Right atrium auricular region (tissue), 2 donors: ENCODE results near the gene PRRC2B. TPM values are rescaled to one million over a fixed set of nuclear protein-coding genes. Genes with fewer than 3 reads are reported as not detected.

Experiments
- DNase-seq: peaks from one replicate; pipeline ENCODE4 v3.0.0-alpha.2; 2019; ENCODE audit warnings: low spot score
- H3K27ac ChIP-seq, 2 donors: fragments of 200-600 bp; sonication (generic); 1 replicate in 1 of 2; 2 replicates in 1 of 2; pipeline ENCODE4 v1.5.1; 2016 to 2019
- H3K27me3 ChIP-seq, 2 donors: fragments of 200-600 bp; sonication (generic); one replicate each; pipeline versions ENCODE4 v1.5.1 to v1.6.0; 2017 to 2019
- H3K36me3 ChIP-seq: fragments of 200-600 bp; sonication (generic); one replicate; pipeline ENCODE4 v1.5.1; 2016
- H3K4me1 ChIP-seq, 2 donors: fragments of 200-600 bp; sonication (generic); one replicate each; pipeline versions ENCODE4 v1.5.1 to v1.6.0; 2017 to 2019
- H3K4me3 ChIP-seq, 2 donors: fragments of 200-600 bp; sonication (generic); 1 replicate in 1 of 2; 2 replicates in 1 of 2; pipeline ENCODE4 v1.5.1; 2017 to 2019; ENCODE audit warnings: mild to moderate bottlenecking in 1 of 2, moderate library complexity in 1 of 2
- H3K9me3 ChIP-seq, 2 donors: fragments of 200-600 bp; sonication (generic); one replicate each; pipeline ENCODE4 v1.5.1; 2019
- total RNA-seq, 2 donors: library from RNA; depleted of rRNA; stranded (reverse); fragments of >200 nt; gene quantifications; one replicate each; pipeline ENCODE4 v1.1.0, GENCODE V29; 2016
- TF ChIP-seq, protein P1 (sequence below), 2 donors: fragments of 200-600 bp; sonication (generic); IDR thresholded peaks; one replicate each; pipeline ENCODE4 v1.5.1; 2019; ENCODE audit warnings: antibody characterized with exemption in 2 of 2

Gene PRRC2B
- total RNA-seq, 2 donors from 2014 or later = 76.7 to 120 TPM

DNA sequence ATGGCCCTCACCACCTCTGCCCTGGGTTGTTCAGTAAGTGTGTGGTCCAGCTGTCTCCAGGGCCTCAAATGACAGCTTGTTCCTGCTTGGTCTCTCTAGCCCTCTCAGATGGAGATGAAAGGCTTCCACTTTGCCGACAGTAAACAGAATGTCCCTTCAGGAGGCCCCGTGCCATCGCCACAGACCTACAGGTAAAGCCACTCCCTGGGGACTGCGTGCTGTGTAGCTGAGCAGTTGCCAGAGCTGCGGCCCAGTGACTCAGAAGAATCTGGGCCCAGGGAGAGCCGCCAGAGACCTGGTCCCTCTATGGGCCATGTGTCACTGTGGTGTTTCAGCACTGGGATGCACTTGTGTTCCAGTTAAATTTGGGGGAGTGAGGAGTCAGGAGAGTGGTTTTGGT lies 98.2 kb downstream of the PRRC2B start:
- no peak overlapping the region for H3K27ac ChIP-seq
- H3K4me3 ChIP-seq = no peak overlapping the region
- TF ChIP-seq, protein P1, sequence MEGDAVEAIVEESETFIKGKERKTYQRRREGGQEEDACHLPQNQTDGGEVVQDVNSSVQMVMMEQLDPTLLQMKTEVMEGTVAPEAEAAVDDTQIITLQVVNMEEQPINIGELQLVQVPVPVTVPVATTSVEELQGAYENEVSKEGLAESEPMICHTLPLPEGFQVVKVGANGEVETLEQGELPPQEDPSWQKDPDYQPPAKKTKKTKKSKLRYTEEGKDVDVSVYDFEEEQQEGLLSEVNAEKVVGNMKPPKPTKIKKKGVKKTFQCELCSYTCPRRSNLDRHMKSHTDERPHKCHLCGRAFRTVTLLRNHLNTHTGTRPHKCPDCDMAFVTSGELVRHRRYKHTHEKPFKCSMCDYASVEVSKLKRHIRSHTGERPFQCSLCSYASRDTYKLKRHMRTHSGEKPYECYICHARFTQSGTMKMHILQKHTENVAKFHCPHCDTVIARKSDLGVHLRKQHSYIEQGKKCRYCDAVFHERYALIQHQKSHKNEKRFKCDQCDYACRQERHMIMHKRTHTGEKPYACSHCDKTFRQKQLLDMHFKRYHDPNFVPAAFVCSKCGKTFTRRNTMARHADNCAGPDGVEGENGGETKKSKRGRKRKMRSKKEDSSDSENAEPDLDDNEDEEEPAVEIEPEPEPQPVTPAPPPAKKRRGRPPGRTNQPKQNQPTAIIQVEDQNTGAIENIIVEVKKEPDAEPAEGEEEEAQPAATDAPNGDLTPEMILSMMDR (IDR thresholded peaks at IDR 0.05) = no peak
- H3K36me3 ChIP-seq = peaks cover 100% of the 10 kb centered on the region
- DNase-seq = no peak
- H3K9me3 ChIP-seq = no peaks in the 10 kb centered on the region
- H3K27me3 ChIP-seq = no peaks in the 10 kb centered on the region
- no peaks in the 10 kb centered on the region for H3K4me1 ChIP-seq

DNA sequence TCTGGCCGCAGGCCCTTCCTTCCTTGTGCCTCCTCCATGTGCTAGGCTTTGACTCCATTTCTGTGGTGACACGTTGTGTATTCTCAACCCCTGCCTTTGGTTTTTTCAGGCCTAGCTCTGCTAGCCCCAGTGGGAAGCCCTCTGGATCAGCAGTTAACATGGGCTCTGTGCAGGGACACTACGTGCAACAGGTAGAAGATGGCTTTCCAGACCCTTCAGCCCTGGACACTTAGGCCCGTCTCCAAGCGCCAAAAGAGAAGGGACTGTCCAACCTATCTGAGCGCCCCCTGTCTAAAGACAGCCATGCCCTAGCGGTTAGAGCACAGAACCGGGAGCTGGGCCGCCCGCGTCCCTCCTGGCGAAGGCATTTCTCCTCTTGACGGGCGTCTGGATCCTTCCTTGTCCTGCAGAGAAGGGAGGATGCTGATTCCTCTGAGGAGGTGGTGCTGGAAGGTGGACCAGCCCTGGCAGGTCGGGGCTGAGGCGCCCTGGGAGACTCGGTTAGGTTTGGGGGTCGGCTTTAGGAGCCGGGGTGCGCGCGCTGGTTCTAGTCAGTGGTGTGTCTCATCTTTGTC lies 100.5 kb downstream of the PRRC2B start:
- H3K27me3 ChIP-seq = no peaks in the 10 kb centered on the region
- no peak overlapping the region for H3K27ac ChIP-seq
- DNase-seq = no peak
- no peaks in the 10 kb centered on the region for H3K4me1 ChIP-seq
- TF ChIP-seq, protein P1 (IDR thresholded peaks at IDR 0.05) = no peak
- H3K9me3 ChIP-seq = no peaks in the 10 kb centered on the region
- peaks cover 94% of the 10 kb centered on the region for H3K36me3 ChIP-seq
- no peak overlapping the region for H3K4me3 ChIP-seq

DNA sequence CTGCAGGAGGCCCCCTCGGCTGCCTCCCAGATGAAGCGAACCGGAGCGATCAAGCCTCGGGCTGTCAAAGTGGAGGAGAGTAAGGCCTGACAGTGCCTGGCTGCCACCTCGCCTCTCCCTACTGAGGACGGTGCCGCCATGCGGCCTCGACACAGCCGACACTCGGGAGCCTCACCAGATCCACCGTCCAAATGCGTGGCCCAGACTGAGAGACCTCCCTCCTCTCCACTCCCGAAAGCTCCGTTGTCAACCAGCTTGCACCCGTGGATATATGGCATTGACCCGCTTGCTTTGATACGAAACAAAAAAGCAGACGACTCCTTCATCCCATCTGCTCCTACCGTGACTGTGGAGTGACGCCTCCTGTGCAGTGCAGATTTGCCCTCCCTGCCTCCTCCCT lies 101.9 kb downstream of the PRRC2B start:
- Histone ChIP-seq H3K4me1 (no peaks in the 10 kb centered on the region), H3K9me3 (no peaks in the 10 kb centered on the region), H3K27ac (no peak overlapping the region), H3K4me3 (no peak overlapping the region), H3K36me3 (peaks cover 86% of the 10 kb centered on the region), H3K27me3 (no peaks in the 10 kb centered on the region)
- no peak for DNase-seq
- TF ChIP-seq, protein P1 (IDR thresholded peaks at IDR 0.05) = no peak

DNA sequence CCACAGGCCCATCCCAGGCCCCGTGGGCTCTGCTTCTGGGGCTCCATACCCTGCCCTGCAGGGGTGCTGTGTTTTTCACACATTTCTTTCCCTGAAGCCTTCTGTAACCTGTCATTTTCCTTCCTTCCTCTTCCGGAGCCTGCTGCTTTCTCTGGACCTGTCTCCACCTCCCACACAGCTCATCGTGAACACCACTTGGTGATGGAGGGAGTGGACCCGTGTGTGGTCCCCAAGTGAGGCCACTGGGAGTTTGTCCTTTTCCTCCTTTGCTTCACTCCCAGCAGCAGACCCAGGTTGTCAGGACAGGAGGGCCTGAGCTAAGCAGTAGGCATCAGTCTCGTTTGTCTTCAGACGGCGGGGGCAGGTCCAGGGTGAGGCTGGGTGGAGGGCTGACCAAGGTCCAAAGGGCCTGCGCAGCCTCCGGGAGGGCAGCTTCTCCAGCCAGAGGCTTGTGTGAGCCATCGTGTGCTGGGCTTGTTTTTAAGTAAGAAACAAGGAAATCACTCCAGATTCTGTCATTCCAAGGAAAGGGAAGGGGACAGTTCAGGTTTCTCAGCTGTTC lies 103.0 kb downstream of the PRRC2B start:
- no peaks in the 10 kb centered on the region for H3K9me3 ChIP-seq
- no peak overlapping the region for H3K4me3 ChIP-seq
- H3K36me3 ChIP-seq = peaks cover 75% of the 10 kb centered on the region
- TF ChIP-seq, protein P1 (IDR thresholded peaks at IDR 0.05) = no peak
- no peaks in the 10 kb centered on the region for H3K27me3 ChIP-seq
- H3K4me1 ChIP-seq = peaks cover 0 to 6% of the 10 kb centered on the region in 2 donors
- H3K27ac ChIP-seq = no peak overlapping the region
- DNase-seq = no peak

DNA sequence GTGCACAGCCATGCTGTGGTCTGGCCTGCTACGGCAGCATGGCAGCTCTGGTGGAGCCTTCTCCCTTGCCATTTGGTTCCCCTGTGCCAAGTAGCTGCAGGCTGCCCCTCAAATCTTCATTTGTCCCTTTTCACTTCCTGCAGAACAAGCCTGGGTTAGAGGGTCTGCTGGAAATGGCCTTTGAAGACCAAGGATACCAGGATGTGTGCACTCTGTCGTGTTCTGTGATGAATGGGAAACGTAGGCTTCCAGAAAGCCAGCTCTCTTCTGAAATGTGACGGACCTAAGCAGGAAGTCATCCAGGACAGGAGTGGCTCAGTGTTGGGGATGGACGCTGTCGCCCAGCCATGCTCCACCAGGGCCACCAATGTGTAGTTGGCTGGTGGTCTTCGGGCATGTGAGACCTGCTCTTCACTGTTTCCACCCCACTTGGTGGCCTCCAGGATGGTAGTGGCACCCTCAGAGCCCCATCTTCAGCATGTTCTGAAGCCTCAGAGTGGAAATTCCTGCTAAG lies 105.4 kb downstream of the PRRC2B start:
- DNase-seq = no peak
- H3K27ac ChIP-seq = no peak overlapping the region

More for the DNA sequence above, 105.4 kb downstream of the PRRC2B start:
- Histone ChIP-seq H3K4me1 (peaks cover 0 to 21% of the 10 kb centered on the region in 2 donors), H3K36me3 (peaks cover 51% of the 10 kb centered on the region), H3K27me3 (no peaks in the 10 kb centered on the region), H3K4me3 (no peak overlapping the region), H3K9me3 (no peaks in the 10 kb centered on the region)
- TF ChIP-seq, protein P1 (IDR thresholded peaks at IDR 0.05) = no peak
